ENCODE results near the gene ABTB1.
A peak's percentile ranks its signal among the peaks of the same experiment; 100 is the strongest.
"Not testable (repeated sequence)": the region's sequence is repeated elsewhere in the genome, so short reads cannot be mapped to it uniquely, and the experiment has no call there.

Gene ABTB1

DNA sequence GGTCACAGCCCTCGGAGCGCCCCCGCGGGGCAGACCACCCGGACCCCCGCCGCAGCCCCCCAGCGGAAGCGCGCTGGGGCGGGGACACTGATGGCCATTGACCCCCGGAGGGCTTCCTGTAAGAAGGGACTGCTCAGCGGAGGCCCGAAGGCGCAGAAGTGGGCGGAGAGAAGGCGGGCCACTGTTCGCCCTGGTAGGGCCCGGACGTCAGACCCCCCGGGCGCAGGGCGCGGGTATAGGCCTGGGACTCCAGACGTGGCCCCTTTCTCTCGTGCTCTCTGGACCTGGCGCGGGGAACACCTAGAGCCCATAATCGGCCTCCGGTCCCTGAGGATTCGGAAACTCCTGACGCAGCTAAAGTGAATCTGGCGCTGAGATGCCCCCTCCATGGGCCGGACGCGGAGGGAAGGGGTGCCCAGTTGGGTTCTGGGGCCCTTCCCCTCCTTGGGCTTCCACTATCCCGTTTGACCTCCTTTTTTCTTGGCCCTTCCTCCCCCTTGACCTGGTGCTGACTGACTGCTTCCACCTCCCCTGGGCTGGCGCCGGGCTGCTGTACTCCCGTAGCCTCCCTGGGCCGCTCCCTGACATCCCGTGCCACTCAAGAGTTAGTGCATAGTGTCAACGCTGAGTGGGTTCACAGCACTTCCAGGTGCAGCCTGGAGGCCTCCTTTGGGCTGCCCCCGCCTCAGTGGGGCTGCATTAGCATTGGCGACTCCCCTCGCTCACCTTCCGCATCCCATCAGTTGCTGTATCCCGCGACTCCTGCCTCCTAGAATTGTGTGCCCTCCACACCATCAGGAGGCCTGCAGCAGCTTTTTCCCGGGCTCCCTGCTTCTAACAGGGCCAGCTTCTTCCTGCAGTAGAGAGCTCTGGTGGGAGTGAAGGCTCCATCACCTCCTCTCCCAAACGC, 694 bp downstream of the ABTB1 start:
- DNase-seq, result peak; percentile 52

DNA sequence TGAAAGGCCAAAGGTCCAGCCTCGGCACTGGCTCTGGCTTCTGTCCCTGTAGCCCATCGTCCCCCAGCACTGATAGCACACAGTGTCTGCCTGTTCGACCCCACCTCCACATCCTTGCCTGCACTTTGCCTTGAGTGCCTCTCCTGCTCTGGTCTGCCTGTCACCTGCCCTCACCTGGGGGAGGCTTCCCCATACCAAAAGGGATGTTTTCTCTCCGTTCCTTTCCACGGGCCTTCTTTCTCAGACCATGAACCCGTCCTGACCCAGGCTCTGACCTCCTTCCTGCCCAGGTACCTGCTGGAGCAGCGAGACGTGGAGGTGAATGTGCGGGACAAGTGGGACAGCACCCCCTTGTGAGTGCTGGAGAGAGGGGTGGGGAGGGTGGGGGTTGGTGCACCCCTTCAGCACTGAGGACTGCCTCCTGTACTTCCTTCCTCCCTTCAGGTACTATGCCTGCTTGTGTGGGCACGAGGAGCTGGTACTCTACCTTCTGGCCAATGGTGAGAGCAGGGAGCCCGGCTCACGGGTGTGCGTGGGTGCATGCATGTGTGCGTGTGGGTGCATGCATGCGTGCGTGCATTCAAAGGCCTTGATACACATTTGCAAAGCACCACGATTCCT, 1.5 kb downstream of the ABTB1 start:
- no peak for DNase-seq

- DNase-seq, result no peak
Measured at GRCh38 chr3:127674790-127675189, 2.0 kb downstream of the ABTB1 start.

DNA sequence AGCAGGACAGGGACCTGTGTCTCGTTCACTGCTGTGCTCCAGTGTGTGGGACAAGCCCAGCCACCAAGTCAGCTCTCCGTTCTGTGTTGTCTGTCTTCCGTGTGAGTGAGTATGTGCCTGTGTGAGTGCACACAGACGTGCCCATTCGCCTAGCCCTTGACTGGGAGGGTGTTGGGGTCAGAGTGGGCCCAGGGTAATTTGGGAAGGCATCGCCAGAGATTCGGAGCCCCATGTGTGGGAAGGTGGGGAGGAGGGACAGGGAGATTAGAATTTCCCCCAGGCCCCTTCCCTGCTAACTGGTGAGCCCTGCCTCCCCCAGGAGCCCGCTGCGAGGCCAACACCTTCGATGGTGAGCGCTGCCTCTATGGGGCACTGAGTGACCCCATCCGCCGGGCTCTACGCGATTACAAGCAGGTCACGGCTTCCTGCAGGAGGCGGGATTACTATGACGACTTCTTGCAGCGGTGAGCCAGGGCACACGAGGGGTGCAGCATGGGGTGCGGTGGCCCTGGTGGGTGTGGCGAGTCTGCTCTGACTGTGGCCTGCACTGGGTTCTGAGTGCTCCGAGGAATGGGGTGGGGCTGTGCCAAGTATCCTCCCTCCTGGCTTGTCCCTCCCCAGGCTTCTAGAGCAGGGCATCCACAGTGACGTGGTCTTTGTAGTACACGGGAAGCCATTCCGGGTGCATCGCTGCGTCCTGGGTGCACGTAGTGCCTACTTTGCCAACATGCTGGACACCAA, 3.1 kb downstream of the ABTB1 start:
- DNase-seq, result no peak

GRCh38 chr3:127676456-127676855, 3.7 kb downstream of the ABTB1 start:
- no peak for DNase-seq

DNA sequence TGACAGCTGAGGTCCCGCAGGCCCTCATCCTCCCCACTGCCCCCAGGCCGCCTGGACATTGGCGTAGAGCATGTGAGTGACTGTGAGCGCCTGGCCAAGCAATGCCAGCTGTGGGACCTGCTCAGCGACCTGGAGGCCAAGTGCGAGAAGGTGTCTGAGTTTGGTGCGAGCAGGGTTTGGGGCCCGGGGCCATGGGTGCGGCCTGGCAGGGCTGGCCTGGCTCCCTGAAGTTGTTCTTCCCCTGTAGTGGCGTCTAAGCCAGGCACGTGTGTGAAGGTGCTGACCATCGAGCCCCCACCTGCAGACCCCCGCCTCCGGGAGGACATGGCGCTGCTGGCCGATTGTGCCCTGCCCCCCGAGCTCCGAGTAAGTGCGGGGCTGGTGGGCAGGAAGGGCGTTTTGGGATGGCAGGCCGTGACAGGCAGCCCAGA, 4.2 kb downstream of the ABTB1 start:
- no peak for DNase-seq

DNA sequence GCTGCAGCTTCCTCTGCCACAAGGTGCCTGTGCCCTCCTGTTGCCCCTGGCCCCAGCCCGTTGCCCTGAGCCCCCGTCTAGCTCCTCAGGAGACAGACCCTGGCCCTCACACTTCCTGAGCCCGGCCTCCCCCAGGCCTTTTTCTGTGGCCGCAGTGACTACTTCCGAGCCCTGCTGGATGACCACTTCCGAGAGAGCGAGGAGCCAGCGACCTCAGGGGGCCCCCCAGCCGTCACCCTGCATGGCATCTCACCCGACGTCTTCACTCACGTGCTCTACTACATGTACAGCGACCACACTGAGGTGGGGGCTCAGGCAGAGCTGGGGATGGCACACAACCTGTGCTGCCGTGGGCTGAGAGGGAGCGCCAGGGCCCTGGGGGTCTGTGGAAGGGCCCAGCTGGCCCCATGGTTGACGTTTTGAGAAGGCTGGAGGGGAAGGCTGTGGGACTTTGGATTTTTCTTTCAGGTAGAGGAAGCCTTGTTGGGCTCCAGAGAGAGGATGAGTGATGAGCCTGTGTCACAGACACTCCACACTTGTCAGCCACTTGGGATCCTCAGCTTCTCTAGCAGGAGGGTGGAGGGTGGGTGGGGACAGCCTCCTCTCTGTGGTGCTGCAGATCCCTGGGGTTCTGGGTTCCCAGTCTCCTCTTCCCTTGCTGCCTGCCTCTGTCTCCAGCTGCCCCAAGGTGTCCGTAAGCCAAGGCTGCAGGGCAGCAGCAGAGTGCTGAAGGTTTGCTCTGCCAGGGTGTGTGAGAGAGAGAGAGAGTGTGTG, 5.0 kb downstream of the ABTB1 start:
- no peak for DNase-seq

DNA sequence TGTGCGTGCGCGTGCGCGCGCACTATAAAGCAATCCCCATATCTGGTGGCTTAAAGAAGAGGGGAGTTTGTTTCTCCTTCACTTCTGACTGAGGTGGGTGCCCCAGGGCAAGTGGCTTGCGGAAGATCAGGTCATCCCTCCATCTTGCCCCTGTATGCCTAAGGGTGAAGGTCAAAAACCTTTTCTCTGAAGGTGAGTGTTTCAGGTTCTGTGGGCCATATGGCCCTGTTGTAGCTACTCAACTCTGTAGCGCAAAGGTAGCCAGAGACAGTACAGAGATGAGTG, 5.5 kb downstream of the ABTB1 start:
- DNase-seq, result no peak

DNA sequence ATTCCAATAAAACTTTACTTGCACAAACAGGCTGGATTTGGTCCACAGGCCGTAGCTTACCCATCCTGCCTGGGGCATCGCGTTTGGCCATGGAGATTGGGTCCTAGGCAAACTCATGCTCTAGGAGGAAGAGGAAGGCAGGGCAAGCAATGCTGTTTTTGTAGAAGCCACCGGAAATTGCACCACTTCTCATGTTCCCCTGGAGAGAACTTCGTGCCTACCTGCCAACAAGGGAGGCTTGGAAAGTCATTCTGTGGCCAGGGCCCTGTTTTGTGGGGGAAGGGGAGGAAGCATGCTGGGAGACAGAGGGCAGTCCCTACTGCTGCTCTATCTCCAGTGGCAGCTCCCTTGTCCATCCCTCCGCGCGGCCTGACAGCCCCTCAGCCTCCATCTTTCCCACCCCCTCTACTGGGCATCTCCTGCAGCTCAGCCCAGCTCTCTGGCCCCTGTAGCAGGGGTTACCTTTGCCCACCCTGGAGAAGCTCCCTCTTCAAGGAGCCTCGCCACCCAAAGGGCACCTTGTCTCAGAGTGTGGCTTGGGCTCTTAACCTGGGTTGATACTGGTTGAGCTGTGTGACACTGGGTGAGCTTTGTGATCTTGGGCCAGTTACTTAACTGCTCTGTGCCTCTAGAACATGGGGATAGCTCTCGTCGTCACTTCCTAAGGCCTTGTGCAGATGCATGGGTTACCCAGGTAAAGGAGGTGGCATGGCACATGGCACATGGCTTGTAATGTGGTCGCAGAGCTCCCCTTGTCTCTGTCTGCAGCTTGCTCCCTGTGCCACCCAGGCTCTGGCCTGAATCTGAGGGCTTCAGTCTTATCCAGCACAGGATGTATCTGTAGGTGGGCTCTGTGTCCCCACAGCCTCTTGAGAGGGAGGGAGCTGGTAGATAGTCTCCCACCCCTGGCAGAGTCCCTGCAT, 6.1 kb downstream of the ABTB1 start:
- no peak for DNase-seq

DNA sequence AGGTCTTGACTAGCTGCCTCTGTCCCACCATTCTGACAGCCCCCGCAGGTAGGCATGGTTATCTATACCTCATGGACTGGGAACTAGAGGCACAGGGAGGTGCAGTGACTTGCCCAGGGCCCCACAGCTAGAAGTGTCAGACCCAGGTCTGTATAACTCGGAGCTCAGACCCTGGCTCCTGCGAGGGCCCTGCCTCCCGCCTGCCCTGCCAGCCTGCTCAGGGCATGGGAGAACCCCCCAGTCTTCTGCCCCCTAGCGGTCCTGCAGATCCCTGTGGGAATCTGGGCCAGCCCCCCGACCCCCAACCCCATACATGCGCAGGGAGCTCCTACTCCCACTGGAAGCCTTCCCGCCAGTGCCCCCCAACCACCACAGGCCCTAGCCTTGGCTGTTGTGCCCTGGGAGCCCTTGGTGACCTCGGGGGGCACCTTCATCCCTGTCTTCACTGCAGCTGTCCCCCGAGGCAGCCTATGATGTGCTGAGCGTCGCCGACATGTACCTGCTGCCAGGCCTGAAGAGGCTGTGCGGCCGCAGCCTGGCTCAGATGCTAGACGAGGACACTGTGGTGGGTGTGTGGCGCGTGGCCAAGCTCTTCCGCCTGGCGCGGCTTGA, 6.9 kb downstream of the ABTB1 start:
- DNase-seq, result no peak

- no peak for DNase-seq
Measured at GRCh38 chr3:127680146-127680661, 7.5 kb downstream of the ABTB1 start.

GRCh38 chr3:127680798-127681221, 8.1 kb downstream of the ABTB1 start:
- no peak for DNase-seq

DNA sequence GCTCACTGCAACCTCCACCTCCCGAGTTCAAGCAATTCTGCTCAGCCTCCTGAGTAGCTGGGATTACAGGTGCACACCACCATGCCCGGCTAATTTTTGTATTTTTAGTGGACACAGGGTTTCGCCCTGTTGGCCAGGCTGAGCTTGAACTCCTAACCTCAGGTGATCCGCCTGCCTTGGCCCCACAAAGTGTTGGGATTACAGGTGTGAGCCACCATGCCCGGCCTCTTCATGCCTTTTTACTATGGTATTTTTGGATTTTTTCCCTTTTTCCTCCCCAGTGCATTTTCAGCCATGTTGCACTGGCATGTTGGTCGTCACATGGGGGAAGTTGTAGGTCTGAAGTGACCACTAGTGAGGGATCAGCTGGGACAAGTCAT, 9.4 kb downstream of the ABTB1 start:
- DNase-seq, result not testable (repeated sequence)

DNA sequence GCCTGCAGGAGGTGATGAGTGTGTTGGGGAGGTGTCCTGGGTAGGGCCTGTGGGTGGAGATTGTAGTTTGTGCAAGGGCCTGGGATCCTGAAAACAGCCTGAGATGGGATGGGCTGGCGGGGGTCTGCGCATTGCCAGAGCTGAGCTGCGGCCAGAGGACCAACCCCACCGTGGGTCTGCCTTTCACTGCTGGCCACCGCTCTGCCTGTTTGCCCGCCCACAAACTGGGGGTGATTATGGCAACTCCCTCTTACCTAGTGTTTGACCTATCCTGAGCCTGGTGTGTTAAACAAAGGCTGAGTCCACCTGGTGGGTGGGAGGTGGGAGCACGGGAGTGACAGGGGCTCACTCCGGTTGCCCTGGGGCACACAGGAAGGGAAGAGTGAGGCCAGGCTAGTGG, 9.8 kb downstream of the ABTB1 start:
- no peak for DNase-seq

DNA sequence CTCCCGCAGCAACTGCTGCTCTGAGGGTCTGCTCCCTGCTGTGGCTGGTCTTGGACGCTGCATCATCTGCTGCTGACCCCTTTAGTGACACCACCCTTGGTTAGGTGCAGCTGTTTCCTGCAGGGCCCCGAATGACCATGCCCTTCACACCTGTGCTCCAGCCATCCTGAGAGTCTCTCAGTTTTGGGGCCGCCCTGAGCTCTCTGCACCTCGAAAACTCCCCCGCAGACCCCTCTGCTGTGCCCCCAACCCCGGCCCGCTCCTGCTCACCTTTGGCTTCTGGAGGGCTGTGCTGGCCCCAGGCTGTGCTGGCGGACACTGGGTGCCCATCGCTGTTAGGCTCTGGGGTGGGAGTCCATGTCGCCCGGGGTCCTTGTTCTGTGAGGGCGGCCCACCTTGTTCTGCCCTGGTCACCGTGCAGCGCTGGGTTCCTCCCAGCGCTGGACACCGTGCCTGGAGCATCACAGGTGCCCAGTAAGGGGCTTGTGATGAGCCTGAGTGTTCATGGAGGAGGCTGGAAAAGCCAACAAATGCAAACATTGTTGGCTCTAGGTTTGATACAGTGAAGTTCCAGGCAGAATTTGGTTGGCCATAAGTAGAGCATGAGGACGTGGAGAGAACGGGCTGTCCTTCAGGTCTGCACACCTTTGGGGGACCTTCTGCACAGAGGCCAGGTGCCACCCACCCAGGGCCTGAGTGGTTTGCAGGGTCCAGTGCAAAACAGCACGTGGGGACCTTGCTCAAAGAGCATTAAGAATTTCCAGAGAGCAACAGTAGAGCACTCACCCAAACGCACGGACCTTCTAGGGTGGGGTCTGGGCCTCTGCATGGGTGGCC, 12.3 kb downstream of the ABTB1 start:
- no peak for DNase-seq

DNA sequence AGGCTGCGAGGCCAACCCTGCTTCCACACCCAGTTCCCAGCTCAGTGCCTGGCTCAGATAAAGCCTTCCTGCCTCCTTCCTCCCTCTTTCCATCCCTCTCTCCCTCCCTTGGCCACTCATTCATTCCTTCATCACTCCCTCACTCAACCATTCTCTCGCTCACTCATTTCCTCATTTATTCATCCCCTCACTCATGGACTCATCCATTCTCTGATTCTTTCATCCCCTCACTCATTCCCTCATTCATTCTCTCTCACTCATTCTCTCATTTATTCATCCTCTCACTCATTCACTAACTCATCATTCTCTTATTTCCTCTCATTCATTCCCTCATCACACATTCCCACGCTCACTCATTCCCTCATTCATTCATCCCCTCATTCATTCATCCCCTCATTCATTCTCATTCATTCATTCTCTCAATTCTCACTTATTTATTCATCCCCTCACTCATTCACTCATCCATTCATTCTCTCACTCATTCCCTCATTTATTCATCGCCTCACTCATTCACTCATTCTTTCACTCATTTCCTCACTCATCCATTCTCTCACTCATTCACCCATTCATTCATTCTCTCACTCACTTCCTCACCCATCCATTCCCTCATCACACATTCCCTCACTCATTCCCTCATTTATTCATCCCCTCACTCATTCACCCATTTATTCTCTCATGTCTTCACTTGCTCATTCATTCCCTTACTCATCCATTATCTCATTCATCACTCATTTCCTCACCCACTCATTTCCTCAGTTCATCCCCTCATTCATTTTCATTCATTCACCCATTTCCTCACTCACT, 13.2 kb downstream of the ABTB1 start:
- no peak for DNase-seq

- no peak for DNase-seq
Measured at GRCh38 chr3:127686512-127686894, 13.8 kb downstream of the ABTB1 start.

DNA sequence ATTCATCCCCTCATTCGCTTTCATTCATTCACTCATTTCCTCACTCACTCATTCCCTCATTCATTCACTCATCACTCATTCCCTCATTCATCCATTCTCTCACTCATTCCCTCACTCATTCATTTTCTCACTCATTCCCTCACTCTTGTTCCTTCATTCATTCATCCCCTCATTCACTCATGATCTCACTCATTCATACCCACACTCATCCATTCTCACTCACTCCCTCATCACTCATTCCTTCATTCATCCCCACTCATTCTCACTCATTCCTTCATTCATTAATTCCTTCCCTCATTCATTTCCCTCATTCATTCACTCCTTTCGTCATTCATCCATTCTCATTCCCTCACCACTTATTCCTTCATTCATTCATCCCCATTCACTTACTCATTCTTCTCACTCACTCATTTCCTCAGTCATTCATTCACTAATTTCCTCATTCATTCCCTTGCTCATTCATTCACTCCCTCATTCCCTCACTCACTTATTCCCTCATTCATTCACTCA, 14.5 kb downstream of the ABTB1 start:
- DNase-seq, result no peak

- no peak for DNase-seq
Measured at GRCh38 chr3:127688022-127688415, 15.3 kb downstream of the ABTB1 start.
